Ovary (tissue), 3 donors: ENCODE measurements around the gene FIGNL2.

ENCODE experiments used
- EP300 ChIP-seq: sonication (generic); formaldehyde crosslinking; IDR thresholded peaks from one replicate; pipeline ENCODE4 v1.6.1; 2017; ENCODE audit warnings: antibody characterized with exemption
- POLR2A ChIP-seq: fragments of 450-650 bp; IDR thresholded peaks from one replicate; pipeline ENCODE4 v1.6.1; 2017; ENCODE audit warnings: antibody characterized with exemption, mild to moderate bottlenecking, moderate library complexity
- TF ChIP-seq, protein P1 (sequence below), 3 donors: fragments of 450-650 bp in 2 of 3; fragments of 200-600 bp in 1 of 3; IDR thresholded peaks; one replicate each; pipeline versions ENCODE4 v1.5.1 to v1.8.0; 2016 to 2022; ENCODE audit warnings: antibody characterized with exemption in 3 of 3, mild to moderate bottlenecking in 1 of 3
- donor health status: DM: no; HTN: no; CAD: no.

DNA sequence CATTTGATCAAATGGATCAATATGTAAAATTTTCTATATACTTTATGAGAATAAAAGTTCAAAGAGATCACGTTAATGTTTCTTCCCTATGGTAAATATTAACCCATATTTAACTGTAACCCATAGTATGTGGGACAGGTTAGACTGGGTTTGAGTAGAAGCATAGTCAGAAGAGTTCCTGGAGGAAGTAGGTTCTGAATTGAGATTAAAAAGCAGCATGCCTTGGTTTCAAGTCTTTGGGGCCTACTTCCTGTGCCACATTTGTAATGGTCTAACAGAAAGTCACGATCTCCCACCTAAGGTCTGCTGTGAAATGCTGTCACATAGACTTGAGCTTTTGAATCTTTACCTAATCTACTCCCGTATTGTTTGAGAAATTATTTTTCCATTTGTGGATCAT, 63.8 kb downstream of the FIGNL2 start:
- TF ChIP-seq, protein P1, sequence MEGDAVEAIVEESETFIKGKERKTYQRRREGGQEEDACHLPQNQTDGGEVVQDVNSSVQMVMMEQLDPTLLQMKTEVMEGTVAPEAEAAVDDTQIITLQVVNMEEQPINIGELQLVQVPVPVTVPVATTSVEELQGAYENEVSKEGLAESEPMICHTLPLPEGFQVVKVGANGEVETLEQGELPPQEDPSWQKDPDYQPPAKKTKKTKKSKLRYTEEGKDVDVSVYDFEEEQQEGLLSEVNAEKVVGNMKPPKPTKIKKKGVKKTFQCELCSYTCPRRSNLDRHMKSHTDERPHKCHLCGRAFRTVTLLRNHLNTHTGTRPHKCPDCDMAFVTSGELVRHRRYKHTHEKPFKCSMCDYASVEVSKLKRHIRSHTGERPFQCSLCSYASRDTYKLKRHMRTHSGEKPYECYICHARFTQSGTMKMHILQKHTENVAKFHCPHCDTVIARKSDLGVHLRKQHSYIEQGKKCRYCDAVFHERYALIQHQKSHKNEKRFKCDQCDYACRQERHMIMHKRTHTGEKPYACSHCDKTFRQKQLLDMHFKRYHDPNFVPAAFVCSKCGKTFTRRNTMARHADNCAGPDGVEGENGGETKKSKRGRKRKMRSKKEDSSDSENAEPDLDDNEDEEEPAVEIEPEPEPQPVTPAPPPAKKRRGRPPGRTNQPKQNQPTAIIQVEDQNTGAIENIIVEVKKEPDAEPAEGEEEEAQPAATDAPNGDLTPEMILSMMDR (IDR thresholded peaks at IDR 0.05), result no peak
- TF ChIP-seq POLR2A, result no peak
- TF ChIP-seq EP300, result no peak
